GM21528 (cell line): Measurements from ENCODE around the gene KCNIP3.

ENCODE experiments used
- ATAC-seq: cut with Tn5 transposase; IDR thresholded peaks from one replicate; pipeline ENCODE4 v1.9.1; 2021; ENCODE audit warnings: mild to moderate bottlenecking, moderate library complexity; ENCODE audit not compliant: unreplicated experiment, low FRiP score

Gene KCNIP3

DNA sequence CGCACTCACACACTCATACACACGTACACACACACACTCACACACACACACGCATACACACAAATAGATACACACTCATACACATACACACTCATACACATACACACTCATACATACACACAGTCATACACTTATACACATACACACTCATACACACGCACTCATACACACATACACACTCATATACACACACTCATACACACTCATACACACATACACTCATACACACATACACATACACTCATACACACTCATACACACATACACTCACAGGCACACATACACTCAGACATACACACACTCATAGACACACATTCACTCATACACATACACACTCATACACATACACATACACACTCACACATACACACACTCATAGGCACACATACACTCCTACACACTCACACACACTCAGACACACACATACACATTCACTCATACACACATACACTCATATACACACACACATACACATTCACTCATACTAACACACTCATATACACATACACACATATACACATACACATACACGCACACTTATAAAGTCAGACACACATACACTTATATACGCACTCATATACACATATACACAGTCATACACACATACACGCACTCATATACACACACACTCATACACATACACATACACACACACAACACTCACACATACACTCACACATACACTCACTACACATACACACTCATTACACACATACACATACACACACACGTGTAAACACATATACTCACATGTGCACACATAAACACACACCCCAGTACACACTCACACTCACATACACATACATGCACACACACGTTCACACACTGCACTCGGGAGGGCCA lies 28.7 kb downstream of the KCNIP3 start:
- no peak for ATAC-seq

DNA sequence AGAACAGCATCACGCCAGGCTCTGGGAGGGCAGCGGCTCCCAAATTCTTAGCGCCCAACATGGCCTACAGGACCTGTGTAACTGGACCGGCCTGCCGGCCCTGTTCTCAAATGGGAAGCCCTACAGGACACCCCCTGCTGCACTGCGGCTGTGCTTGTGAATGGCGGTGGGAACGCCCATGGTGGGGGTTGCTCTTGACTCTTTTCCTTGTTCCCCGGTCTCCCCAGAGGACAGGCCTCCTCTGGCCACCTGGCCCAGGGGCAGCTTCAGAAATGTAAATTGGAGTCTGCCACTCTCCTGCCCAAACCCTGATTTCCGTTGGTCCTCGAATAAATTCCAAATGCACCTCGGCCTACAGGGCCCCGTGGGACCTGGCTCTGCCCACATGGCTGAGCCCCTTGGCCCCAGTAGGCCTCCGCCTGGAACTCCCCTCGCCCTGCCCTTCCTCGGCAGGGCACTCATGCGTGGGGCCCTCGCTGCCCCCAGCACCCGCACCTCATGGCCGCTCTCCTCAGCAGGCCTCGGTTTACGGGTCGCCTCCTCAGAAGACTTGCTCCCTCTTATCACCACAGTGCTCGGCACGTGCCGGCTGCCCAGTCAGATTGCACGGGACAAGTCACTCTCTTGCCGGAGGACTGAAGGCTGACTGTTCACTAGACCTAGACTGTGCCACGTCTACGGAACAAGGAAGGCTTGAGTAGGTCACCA lies 29.4 kb downstream of the KCNIP3 start:
- ATAC-seq, result no peak

DNA sequence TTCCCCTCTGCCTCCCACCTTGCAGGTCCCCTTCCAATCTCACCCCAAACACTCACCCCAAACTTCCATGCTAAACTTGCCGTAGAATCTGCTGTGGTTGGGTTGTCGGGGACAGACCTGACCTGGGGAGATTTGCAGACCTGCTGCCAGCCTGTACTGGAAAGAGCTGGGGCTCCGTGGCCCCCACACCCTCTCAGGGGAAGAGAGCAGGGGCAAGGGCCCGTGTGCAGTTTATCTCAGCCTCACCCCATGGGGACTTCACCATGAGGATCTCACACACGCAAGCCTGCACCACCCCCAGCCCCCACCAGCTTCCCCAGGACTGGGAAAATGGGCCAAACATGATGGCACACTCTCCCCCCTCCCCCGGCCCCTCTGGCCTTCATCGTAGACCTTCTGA lies 30.7 kb downstream of the KCNIP3 start:
- no peak for ATAC-seq

DNA sequence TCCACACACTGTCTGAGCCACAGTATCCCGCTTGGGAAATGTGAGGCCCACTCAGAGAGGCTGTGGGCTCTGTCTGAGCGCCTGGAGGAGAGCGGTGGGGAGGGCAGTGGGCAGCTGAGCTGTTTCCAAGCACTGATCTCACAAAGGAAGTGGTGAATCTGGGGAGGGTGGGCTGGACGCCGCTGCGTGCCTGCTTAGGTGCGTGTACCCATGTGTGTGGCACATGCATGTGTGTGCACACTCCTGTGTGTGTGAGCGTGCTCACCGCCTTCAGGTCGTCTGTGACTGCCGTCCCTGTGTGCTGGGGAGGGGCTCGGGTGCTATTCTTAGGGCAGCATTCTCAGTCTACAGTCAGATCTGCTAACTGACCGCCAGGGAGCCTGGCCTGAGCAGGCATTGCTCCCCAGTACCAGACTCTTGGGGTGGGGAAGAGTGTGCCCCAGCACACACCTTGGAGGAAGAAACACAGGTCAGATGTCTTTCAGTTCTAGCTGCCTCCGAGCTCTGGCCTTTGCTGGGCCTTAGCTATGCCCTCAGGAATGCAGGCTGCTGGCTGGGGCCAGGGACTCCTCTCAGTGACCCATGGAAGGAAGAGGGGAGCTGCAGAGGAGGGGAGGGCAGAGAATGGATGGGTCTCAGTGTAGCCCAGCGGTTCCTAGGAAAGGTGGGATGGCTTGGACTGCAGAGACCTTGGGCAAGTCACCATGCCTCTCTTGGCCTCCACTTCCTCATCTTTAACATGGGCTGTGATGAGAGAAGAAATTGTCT lies 31.4 kb downstream of the KCNIP3 start:
- no peak for ATAC-seq

DNA sequence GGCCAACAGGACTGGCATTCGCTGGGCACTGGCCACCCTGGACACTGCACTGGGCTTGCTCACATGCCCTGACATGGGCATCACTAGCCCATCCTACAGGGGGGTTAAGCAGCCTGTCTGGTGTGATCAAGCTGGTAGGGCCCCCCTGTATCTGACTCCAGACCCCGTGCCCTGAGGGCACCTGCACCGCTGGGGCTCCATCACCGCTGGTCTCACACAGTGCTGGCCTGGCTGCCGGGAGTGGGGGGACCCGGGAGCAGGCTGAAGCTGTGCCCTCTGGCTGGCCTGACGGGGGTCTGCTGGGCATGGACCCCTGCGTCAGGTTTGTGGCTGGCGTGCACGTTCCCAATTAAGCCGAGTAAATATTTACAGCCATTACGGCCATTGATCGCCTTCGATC lies 32.3 kb downstream of the KCNIP3 start:
- ATAC-seq, result no peak

DNA sequence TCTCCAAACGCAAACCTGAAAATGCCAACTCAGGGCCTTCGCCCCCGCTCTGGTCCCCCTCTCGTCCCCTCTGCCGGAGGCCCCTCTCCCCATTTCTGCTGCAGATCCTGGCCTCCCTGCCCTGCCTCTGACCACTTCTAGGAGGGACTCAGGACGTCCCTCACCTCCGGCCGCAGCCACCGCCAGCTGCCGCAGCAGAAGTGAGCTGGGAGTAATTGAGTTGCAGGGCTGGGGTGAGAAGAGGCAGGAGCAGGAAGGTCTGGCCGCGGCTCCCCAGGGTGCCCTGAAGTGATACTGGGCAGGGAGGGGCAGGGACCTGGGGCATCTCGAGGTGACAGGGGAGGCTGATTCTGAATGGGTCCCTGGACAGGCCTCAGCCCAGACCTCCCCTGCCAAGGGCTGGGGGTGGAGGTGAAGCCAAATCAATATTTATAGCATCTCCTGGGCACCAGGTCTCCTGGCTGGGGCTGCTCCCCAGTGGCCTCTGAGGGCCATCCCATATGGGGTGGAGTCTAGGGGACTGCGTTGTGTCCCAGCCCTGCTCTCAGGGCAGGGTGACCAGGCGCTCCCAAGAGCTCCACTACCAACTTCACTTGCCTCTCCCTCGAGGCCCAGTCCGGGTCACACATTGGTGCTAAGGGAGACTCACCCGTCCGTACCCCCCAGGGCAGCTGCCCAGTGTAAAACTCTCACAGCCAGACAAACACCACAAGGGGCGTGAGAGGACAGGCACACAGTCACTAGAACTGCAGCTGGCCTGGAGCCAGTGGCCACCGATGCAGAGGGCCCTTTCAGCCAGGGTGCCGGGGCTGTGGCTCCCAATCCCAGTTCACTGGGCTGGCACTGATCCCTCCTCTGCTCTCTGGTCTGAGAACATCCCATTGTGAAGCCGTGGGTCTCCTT lies 33.0 kb downstream of the KCNIP3 start:
- ATAC-seq, result no peak

DNA sequence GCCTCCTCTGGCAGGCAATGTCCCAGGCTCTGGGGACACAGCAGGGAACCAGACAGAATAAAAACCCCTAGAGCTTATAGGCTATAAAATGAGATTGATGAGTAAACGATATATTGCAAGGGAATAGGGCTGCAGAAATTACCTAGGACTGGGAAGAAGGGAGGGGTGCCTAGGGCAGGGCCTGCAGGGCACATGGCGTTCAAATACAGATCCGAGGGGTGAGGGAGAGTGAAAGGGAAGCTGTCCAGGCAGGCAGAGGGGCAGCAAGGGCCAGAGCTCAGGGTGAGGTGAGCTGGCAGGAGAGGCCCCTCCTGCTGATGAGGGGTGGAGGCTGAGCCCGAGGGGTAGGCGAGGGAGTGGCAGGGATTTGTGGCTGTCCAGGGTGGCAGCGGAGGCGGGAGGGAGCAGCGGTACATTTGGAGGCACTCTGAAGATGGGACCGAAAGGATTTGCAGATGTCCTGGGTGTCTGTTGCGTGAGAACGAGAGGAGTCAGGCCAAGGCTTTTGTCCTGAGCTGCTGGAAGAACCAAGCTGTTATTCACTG lies 33.7 kb downstream of the KCNIP3 start:
- no peak for ATAC-seq

DNA sequence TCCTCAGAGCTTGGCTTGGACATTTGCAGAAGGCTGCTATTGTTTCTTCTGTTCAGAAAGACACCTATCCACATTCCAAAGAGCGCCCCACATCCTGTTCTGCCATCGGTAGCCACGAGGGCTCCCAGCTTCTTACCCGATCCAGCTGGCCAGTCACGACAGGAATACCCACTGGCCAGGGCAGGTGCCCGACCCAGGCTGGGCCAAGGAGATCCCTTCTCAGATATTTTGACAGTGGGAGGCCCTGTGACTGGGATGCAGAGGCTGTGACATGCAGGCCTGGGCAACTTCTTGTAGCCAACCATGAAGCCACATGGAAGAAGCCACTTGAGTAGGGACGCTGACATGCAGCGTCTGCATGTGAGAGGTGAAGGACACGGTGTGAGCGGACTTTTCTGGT lies 34.5 kb downstream of the KCNIP3 start:
- ATAC-seq, result no peak

DNA sequence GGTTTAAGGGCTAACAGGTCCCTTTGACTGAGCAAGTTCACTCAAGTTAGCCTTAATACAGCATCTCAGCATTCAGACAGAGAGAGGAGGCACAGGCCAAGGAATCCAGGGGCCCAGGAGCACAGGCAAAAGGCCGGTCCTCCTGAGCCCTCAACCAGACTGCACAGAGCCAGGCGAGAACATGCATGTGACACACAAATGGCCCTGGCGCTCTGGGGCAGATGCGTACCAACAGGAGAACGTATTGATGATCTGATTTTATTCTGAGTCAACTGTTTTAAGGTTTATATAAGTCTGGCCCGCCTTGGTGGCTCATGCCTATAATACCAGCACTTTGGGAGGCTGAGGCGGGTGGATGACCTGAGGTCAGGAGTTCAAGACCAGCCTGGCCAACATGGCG lies 34.9 kb downstream of the KCNIP3 start:
- no peak for ATAC-seq

DNA sequence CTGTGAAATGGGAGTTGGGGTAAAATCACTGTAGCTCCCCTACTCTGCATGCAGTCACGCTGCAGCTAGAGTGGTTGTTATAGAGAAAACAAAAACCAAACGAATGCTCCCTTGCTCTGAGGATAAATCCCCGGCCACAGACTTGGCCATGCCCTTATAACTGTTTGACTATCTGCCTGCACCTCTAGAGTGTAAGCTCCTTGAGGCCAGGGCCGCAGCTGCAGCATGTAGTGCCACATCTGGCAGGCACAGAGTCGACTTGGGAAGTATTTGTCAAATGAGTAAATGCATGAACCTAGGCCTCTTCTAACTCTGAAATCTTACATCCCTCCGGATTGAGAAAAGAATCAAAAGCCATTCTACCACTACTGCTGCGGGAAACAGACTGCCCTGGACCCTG lies 35.9 kb downstream of the KCNIP3 start:
- ATAC-seq, result no peak

DNA sequence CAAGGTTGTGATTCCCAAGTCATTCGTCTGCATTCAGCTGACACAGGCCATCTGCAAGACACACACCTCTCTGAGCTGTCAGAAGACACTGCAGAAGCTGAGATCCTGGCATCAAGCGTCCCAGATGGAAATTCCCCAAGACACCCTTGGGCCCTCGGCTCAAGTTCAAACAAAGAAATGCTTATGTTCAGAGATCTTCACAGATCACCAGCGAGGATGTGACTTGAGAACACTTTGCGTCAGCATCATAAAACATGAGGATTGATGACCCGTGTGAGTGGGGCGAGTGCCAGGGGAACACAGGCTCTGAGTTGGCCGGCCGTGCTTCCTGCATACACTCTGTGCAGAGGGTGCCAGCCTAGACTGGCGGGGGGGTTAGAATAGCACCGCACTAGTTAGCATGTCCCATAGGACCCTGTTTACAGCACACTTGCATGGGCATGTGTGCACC lies 36.8 kb downstream of the KCNIP3 start:
- no peak for ATAC-seq

DNA sequence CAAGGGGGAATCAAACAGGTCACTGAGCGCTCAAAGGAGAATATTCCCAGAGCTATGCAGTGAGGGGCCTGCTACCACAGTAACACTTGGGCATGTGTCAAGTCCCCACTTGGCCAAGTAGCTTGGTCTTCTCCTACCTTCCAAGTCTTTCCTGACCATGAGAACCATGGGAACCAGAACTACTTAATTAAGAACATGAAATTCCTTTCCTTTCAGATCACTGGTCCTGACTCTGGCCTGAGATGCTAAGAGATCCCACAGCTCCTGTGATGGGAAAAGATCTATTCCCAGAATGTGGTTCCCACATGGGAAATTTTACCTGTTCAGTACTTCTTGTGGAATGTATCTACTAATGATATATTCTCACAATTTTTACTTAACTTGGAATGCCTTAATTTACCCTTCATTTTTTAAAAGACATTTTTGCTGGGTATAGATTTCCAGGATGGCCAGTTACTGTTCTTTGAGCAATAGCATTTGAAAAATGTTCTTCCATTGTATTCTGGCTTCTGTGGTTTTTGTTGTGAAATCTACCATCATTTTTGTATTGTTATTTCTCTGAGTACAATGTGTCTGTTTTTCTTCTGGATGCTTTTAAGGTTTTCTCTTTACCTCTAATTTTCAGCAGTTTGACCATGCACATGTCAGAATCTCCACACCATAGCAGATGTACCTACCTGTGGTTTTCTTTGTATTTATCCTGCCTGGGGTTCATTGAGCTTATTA lies 37.9 kb downstream of the KCNIP3 start:
- no peak for ATAC-seq

DNA sequence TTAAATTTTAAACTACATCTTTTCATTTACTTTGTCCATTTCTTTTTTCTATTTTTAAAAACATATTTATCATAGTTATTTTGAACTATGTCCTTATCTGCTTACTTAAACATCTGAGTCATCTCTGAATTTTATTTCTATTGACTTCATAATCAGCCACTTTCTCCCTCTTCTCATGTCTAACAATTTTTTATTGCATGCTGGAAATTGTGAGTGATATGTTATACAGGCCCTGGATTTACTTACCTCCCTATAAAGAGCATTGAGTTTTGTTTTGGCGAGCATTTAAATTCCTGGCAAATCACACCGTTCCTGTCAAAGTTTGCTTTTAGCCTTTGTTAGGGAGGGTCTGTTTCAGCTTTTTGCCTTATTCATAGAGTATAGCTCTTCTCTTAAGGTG lies 39.3 kb downstream of the KCNIP3 start:
- ATAC-seq, result no peak

DNA sequence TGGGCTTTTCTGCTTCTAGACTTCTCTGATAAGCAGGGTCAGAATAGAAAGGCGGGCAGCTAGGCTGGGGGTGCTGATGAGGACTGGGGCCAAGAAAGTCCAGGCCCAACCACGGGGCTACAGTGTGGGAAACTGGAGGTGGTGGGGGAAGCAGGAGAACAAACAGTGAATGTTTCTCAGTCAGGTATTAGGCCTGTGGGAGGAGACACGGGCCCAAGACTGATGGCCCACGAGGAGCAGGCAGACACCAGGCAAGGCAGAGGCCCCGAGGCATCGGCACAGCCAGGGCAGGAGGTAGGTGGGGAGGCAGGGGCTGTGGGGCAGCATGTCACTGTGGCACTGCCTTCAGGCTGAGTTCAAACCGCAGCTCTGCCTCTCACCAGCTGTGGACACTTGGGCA lies 40.7 kb downstream of the KCNIP3 start:
- no peak for ATAC-seq

DNA sequence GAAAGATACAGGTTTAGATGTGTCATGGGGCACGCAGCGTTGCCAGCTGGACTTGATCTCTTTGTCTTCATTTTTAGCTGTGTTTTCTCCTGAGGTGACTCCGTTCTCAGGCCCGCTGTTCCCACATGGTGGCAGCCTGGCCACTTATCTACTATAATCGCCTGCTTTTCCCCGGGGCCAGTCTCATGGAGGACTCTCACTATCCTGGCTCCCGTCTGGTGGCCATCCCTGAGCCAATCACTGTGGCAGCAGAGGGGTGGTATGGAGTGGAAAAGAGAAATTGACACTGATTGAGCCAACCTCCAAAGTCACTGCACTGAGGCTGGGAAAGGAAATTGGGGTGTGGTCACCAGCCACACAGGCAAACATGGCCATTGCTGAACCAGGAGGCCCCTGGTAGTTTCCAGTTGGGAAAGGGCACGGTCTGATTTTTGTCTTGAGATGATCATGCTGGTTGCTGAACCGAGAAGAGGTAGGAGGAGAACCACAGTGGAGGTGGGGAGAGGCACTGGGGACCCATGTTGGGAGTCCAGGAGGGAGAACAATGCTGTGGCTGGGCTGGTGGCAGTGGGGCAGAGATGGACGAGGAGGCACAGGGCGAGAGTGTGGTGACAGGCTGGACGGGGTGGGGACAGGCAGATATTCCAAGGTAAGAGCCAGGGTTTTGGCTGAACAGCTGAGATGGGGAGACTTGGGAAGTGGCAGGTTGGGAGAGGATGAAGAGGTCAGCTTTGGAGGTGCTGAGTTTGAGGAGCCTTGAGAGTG lies 45.6 kb downstream of the KCNIP3 start:
- no peak for ATAC-seq

DNA sequence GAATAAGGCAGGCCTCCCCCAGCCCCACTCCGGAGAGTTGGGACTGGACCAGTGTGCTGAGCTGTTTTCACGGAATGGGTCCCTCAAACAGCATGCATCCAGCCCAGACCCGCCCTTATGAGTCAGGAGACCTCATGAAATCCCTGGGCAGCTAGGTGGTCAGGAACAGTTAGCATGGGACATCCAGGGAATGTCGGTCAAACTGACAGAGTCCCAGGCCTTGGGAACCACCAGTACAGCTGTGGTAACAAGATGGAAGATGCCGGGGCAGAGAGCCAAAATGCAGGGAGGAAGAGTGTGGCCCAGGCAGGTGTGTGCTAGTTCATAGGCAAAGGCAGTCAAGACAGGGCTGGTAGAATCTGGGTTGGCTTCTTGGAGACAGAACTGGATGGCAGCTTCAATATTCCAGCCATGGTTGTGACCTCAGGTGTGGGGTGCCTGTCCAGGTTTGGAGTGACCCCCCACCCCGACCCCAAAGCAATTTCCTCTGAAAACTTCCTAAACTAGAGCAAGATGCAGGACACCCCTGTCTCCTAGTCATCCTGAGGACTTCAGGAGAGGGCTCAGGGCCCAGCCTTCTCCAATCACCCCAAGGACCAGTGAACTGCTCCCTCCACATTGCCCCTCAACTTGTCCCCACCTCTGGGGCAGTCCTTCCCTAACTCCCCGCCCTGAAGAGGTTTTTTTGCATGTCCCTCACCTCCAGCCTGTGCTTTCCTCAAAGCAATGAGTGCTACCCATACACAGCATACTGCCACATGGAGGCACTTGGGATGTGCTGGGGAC lies 46.5 kb downstream of the KCNIP3 start:
- ATAC-seq, result no peak

DNA sequence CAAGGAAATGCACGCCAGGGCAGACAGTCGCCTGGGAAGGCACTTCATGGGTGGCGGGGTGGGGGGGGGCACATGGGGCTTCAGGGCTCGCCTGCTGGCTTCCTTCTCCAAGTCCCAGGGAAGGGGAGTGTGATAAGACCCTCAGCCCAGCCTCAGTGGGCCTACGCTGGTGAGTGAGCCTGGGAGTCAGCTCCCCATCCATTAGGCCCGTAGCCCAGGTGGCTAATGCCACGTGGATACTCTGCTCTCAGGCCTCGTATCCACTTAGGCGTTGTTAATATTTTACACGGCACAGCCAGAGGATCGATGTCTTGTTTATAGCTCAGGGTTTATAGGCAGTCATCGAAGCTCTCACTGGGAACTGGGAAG lies 47.1 kb downstream of the KCNIP3 start:
- no peak for ATAC-seq

DNA sequence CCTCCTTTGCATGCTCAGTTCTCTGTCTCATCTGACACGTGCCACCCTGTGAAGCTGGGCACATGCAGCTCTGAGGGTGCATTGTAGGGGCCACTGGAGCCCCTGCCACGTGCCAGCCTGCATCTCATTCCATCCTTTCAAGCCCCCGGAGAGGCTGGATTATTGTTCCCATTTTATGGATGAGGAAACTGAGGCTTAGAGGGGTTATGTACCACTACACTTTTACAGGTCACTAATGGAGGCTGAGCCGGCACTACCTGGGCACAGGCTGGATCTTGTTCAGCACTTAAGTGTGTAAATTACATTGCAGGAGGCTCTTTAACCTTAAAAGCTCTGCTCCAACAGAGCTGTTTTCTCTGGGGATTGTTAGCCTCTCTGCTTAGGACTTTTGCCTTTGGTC lies 47.5 kb downstream of the KCNIP3 start:
- no peak for ATAC-seq
